Osteoblast (primary cell): ENCODE data around the gene MEF2D. TPM values are rescaled to one million over a fixed set of nuclear protein-coding genes. Genes with fewer than 3 reads are reported as not detected.
A peak's percentile ranks its signal among the peaks of the same experiment; 100 is the strongest.

ENCODE experiments used
- DNase-seq: peaks from one replicate; pipeline ENCODE4 v3.0.0; 2011; ENCODE audit warnings: low spot score, mixed read lengths; ENCODE audit not compliant: insufficient read length; ENCODE audit errors: missing footprints
- H2AFZ ChIP-seq: 2 replicates; pipeline ENCODE4 v1.6.0; 2011; ENCODE audit warnings: mild to moderate bottlenecking, low read length
- H3K27ac ChIP-seq: 2 replicates; pipeline ENCODE4 v1.5.1; 2011; ENCODE audit warnings: mild to moderate bottlenecking, low read depth, low read length, moderate library complexity
- H3K27me3 ChIP-seq: 2 replicates; pipeline ENCODE4 v1.6.0; 2012; ENCODE audit warnings: mild to moderate bottlenecking, control low read depth, inconsistent platforms, low read length, moderate library complexity; ENCODE audit not compliant: insufficient read depth
- H3K36me3 ChIP-seq: 2 replicates; pipeline ENCODE4 v1.5.1; 2011; ENCODE audit warnings: mild to moderate bottlenecking, low read length, control low read depth, moderate library complexity; ENCODE audit not compliant: insufficient read depth
- H3K4me1 ChIP-seq: 2 replicates; pipeline ENCODE4 v1.5.1; 2011; ENCODE audit warnings: mild to moderate bottlenecking, low read length, control low read depth, moderate library complexity; ENCODE audit not compliant: insufficient read depth
- H3K4me2 ChIP-seq: 2 replicates; pipeline ENCODE4 v1.6.0; 2011; ENCODE audit warnings: mild to moderate bottlenecking, low read length; ENCODE audit not compliant: insufficient read depth
- H3K4me3 ChIP-seq: fragments of 200-600 bp; sonication (generic); 3 replicates; pipeline ENCODE4 v1.5.1; 2012; ENCODE audit warnings: mild to moderate bottlenecking, low read length, inconsistent platforms; ENCODE audit not compliant: insufficient read depth
- H3K79me2 ChIP-seq: 2 replicates; pipeline ENCODE4 v1.6.0; 2012; ENCODE audit warnings: mild to moderate bottlenecking, low read length, control low read depth, inconsistent platforms; ENCODE audit not compliant: insufficient read depth
- H3K9me3 ChIP-seq: 2 replicates; pipeline ENCODE4 v1.5.1; 2011; ENCODE audit warnings: low read depth, low read length, control low read depth
- H4K20me1 ChIP-seq: 2 replicates; pipeline ENCODE4 v1.6.0; 2012; ENCODE audit warnings: mild to moderate bottlenecking, low read length, control low read depth; ENCODE audit not compliant: insufficient read depth
- CTCF ChIP-seq: IDR thresholded peaks from 2 replicates; pipeline ENCODE4 v1.5.1; 2011; ENCODE audit warnings: mild to moderate bottlenecking, low read depth, low read length, moderate library complexity; ENCODE audit errors: extremely low read depth
- total RNA-seq: library from RNA; depleted of rRNA; stranded (reverse); fragments of >200 nt; gene quantifications from 2 replicates; pipeline ENCODE4 v1.2.3, GENCODE V29; 2012

Gene MEF2D
- total RNA-seq, 1 donor = 14.1 TPM

DNA sequence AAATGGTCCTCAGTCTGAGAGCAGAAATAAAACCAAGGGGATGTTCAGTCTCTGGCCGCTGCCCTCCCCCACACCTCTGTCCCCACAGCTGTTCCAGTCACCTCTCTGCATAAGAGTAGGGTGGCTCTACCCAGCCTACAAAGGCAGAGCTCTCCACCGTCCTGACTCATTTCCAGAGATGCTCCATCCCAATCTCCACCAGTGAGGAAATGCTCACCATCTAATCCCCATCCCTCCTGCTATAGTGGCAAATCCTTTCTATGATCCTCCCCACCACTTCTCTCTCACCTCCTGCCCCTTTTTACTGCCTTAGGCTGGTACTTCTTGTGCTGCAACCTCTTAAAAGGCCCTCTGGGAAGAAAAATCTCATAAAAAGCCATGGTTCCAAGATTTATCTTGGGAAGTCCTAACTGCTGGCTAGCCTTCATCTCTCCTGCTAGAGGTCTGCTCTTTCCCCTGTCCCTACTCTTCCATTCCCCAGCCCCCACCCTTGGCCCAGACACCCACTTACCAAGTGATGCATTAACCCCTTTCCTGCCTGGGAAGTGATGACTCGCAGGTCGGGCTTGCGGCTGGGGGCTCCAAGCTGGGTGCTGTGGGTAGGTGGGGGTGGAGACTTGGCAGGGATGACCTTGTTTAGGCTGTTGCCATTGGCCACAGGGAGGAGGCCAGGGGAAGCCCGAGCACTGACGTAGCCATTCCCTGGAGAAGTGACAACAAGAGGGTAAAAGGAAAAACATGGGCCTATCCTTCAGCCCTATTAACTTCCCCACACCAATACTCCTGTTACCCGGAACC lies 23.9 kb downstream of the MEF2D start:
- Histone ChIP-seq H4K20me1 (peaks cover 54% of the 10 kb centered on the region), H3K9me3 (no peaks in the 10 kb centered on the region), H3K36me3 (peaks cover 92% of the 10 kb centered on the region), H3K4me1 (peaks cover 20% of the 10 kb centered on the region), H3K27me3 (no peaks in the 10 kb centered on the region), H3K4me3 (no peak overlapping the region), H2AFZ (no peak overlapping the region), H3K4me2 (no peak overlapping the region), H3K27ac (peak overlapping the region; percentile 88), H3K79me2 (peaks cover 68% of the 10 kb centered on the region)
- no peak for TF ChIP-seq CTCF
- DNase-seq = peak; percentile 90

DNA sequence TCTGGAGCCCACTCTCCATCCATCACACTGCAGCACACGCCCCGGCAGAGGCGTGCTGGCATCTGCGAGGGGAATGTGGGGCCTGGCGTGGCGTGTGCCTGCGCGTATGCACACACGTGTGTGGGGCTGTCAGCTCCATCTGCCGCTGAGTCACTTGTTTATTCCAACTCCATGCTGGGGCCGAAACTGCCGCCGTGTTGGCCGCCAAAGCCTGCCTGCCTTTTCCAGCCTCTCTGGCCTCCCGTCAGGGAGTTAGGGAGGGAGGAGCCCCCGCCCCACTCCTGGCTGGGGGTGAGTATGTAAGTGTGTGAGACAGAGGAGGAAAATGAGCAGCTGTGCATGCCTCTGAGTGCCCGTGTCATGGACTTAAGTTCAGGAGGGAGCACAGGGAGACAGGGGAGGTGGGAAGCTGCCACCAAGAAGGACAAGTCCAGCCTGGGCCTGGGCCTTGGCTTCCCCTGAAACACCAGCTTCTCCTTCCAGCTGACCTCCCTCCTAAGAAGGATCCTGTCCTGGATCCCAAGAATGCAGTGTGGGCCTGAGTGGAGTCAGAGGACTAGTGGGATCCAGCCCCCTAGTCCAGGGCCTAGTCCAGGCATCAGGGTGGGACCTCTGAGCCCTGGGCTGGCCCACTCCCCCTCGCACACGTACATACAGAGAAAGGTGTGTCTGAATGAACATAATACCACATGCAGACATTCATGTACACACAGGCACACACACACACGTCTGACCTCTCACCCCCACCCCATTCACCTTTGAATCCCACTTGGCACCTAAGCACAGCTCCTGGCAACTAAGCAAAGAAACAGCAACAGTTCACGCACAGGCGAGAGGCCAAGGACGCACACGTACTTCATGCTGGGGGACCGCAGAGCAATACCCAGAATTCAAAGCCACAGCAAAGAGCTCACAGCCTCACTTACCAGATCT lies 24.7 kb downstream of the MEF2D start:
- Histone ChIP-seq H3K4me3 (no peak overlapping the region), H3K36me3 (peaks cover 91% of the 10 kb centered on the region), H4K20me1 (peaks cover 51% of the 10 kb centered on the region), H3K27ac (peak overlapping the region; percentile 88), H3K27me3 (no peaks in the 10 kb centered on the region), H3K9me3 (no peaks in the 10 kb centered on the region), H2AFZ (no peak overlapping the region), H3K4me1 (peaks cover 21% of the 10 kb centered on the region), H3K79me2 (peaks cover 65% of the 10 kb centered on the region), H3K4me2 (no peak overlapping the region)
- peak; percentile 73 for DNase-seq
- no peak for TF ChIP-seq CTCF

GRCh38 chr1:156474966-156475365 lies 25.6 kb downstream of the MEF2D start:
- TF ChIP-seq CTCF = no peak
- Histone ChIP-seq H2AFZ (no peak overlapping the region), H3K27me3 (no peaks in the 10 kb centered on the region), H4K20me1 (peaks cover 50% of the 10 kb centered on the region), H3K27ac (no peak overlapping the region), H3K4me3 (no peak overlapping the region), H3K4me1 (peaks cover 22% of the 10 kb centered on the region), H3K4me2 (no peak overlapping the region), H3K9me3 (no peaks in the 10 kb centered on the region), H3K36me3 (peaks cover 89% of the 10 kb centered on the region), H3K79me2 (peaks cover 59% of the 10 kb centered on the region)
- no peak for DNase-seq
